ENCODE results near the gene DNAH8.

Gene DNAH8

DNA sequence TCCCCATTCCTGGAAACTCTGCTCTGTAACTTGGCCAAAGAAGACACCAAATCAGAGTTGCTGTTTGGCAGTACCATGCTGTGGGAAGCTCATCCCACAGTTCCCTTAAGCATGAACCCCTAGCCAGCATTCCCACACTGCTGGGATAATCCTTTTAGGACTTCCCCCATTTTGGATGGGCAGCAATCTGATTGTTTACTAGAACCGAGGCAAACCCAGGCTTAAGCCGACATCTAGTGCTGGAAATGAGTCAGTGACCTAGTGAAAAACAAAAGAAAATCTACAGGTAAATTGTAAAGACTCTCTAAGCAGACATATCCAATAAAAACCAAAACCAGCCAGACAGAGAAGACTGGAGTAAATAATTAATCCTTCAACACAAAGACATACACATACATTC lies 5.2 kb downstream of the DNAH8 start:
- no peaks in the 10 kb centered on the region for H4K20me1 ChIP-seq
- H3K4me1 ChIP-seq, result no peaks in the 10 kb centered on the region
- no peak for TF ChIP-seq Cebpa-rat (IDR thresholded peaks at IDR 0.05)
- H3K36me3 ChIP-seq, result no peaks in the 10 kb centered on the region
- no peak overlapping the region for H3K4me3 ChIP-seq
- no peak overlapping the region for H3K9ac ChIP-seq
- H3K9me3 ChIP-seq, result no peaks in the 10 kb centered on the region
- no peak overlapping the region for H3K4me2 ChIP-seq
- H3K27me3 ChIP-seq, result no peaks in the 10 kb centered on the region
- no peak overlapping the region for H3K27ac ChIP-seq

DNA sequence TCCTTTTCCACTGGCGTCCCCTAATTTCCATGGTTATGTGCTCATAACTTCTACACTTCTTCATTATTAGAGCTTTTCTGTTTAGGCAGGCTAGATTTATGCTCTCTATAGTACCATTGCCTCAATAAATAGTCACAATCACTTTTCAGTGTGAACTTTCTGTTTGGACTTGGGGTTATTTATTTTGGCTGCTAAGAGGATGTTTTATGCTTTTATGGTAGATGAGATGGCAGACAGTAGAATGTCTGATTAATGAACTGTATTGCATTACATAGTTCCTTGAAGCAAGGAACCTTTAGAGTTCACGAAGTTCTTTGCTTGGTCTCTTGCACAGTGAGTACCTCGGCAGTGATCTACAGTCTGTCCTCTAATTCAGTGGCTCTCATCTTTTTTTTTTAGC lies 6.9 kb downstream of the DNAH8 start:
- H3K27ac ChIP-seq, result no peak overlapping the region
- H3K4me3 ChIP-seq, result no peak overlapping the region
- H3K4me2 ChIP-seq, result no peak overlapping the region
- H3K36me3 ChIP-seq, result no peaks in the 10 kb centered on the region
- no peaks in the 10 kb centered on the region for H3K4me1 ChIP-seq
- no peaks in the 10 kb centered on the region for H3K9me3 ChIP-seq
- no peak overlapping the region for H3K9ac ChIP-seq
- no peaks in the 10 kb centered on the region for H4K20me1 ChIP-seq
- H3K27me3 ChIP-seq, result no peaks in the 10 kb centered on the region
- no peak for TF ChIP-seq Cebpa-rat (IDR thresholded peaks at IDR 0.05)

DNA sequence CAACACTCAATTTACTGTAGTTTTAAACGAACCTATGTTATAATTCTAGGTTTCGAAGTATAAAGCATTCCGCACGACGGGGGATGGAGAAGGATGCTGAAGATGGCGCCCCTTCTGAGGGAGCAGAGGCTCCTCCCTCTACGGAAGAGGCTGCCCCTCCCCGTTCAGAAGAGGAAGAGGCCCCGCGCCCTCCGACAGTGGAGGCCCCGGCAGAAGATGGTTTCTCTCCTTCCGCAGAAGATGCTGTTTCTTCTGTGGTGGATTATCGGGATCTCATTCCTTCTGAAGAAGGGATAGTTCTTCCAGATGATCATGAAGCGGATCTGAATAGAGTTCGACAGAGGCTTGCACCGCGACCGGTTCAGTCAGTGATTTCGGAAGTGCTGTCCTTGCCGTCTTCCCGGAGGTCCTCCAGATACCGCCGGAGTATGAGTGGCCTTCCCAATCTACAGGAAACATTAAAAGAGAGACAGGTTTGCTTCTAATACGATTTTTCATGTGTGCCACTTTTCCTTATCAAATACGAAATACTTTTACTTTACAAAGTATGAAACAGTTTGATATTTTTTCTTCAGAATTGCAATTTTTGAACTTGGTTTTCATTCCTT lies 7.7 kb downstream of the DNAH8 start:
- H4K20me1 ChIP-seq, result no peaks in the 10 kb centered on the region

DNA sequence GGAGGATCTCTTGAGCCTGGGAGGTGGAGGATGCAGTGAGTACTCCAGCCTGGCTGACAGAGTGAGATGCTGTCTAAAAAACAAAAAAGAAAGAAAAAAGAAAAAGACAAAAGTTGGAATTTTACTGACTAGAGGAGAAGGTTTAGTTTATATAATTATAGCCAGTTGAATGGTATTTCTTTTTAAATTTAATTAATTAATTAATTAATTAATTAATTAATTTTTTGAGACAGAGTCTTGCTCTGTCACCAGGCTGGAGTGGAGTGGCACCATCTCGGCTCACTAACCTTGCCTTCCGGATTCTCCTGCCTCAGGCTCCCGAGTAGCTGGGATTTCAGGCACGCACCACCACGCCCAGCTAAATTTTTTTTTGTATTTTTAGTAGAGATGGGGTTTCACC lies 8.7 kb downstream of the DNAH8 start:
- Histone ChIP-seq H3K4me2 (no peak overlapping the region), H3K4me1 (no peaks in the 10 kb centered on the region), H3K27ac (no peak overlapping the region), H4K20me1 (no peaks in the 10 kb centered on the region), H3K27me3 (no peaks in the 10 kb centered on the region), H3K9me3 (no peaks in the 10 kb centered on the region), H3K36me3 (no peaks in the 10 kb centered on the region), H3K9ac (no peak overlapping the region), H3K4me3 (no peak overlapping the region)
- no peak for TF ChIP-seq Cebpa-rat (IDR thresholded peaks at IDR 0.05)

More for the DNA sequence above, 7.7 kb downstream of the DNAH8 start:
- Histone ChIP-seq H3K4me2 (no peak overlapping the region), H3K9me3 (no peaks in the 10 kb centered on the region), H3K27ac (no peak overlapping the region), H3K9ac (no peak overlapping the region), H3K4me3 (no peak overlapping the region), H3K27me3 (no peaks in the 10 kb centered on the region), H3K4me1 (no peaks in the 10 kb centered on the region), H3K36me3 (no peaks in the 10 kb centered on the region)
- no peak for TF ChIP-seq Cebpa-rat (IDR thresholded peaks at IDR 0.05)

DNA sequence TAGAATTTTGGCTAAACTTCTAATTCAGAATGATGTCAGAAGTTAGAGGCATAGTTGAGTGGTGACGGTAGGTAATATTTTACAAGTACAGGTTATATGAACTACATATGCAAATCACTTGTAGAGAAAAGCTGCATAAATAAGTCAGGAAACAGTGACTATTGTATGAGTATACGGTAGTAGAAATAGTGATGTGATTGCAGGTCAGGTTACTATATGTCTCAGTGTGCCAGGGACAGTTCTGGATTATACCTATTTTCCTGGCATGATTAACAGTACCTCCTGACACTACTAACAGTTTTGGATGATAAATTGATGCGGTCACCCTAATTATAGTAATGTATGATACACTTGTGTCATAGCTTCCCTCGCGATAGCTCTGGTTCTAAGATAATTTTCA lies 9.2 kb downstream of the DNAH8 start:
- TF ChIP-seq Cebpa-rat (IDR thresholded peaks at IDR 0.05), result no peak
- Histone ChIP-seq H3K9me3 (no peaks in the 10 kb centered on the region), H3K9ac (no peak overlapping the region), H4K20me1 (no peaks in the 10 kb centered on the region), H3K4me1 (no peaks in the 10 kb centered on the region), H3K36me3 (no peaks in the 10 kb centered on the region), H3K27me3 (no peaks in the 10 kb centered on the region), H3K4me2 (no peak overlapping the region), H3K4me3 (no peak overlapping the region), H3K27ac (no peak overlapping the region)

DNA sequence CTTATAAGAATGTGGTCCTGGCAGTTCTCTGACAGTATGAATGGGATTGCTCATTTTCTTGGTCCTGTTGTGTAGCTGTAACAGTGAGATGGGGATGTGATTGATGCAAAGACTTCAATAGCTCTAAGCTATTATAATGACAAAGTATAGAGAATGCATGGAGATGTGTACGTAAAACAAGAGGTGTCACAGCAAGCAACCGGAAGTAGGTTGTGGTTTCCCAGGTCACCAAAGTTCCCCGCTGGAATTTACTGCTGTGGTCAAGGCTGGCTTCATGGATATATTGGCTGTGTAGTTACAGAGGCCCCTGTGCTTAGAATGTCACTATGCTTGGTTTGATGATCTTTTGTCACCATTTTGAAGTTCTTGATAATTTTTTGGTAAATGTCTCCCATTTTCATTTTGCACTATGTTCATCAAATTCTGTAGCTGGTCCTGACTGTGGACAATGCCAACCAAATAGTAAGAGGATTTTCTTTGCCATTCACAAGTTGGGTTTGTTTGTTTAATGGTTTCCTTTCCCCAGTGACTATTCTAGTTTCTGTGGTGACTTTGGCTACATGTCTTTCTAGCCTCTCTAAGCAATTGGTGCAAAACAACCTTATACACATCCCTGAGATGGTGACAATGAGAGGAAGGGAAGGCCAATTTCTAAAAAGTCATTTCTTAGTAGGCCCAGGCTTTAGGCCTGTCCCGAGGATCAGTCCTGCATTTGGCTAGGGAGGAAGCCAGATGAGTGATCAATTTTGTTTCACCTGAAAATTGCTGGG lies 10.5 kb downstream of the DNAH8 start:
- no peak overlapping the region for H3K4me3 ChIP-seq
- H3K4me2 ChIP-seq, result no peak overlapping the region
- no peak overlapping the region for H3K27ac ChIP-seq
- H4K20me1 ChIP-seq, result no peaks in the 10 kb centered on the region
- H3K4me1 ChIP-seq, result no peaks in the 10 kb centered on the region
- H3K9me3 ChIP-seq, result no peaks in the 10 kb centered on the region
- no peak overlapping the region for H3K9ac ChIP-seq
- H3K27me3 ChIP-seq, result no peaks in the 10 kb centered on the region
- TF ChIP-seq Cebpa-rat (IDR thresholded peaks at IDR 0.05), result no peak
- no peaks in the 10 kb centered on the region for H3K36me3 ChIP-seq

DNA sequence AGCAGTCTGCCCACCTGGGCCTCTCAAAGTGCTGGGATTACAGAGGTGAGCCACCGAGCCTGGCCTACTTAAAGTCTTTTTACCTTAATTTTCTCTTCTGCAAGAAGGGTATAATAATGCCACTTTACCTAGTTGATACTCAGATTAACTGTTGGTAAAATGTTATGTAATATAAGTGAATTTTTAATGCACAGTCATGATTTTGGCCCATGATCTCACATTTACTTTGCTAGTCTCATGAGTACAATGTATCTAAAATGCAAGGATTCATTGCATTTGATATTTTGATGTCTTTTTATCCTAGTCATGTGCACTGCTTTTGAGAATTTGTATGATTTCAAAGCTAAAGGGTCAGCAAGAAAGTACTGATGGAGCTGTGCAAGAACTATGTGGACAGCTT lies 13.1 kb downstream of the DNAH8 start:
- Histone ChIP-seq H3K4me2 (no peak overlapping the region), H3K36me3 (no peaks in the 10 kb centered on the region), H3K27ac (no peak overlapping the region), H3K4me1 (no peaks in the 10 kb centered on the region), H3K9ac (no peak overlapping the region), H3K9me3 (no peaks in the 10 kb centered on the region), H3K4me3 (no peak overlapping the region), H4K20me1 (no peaks in the 10 kb centered on the region), H3K27me3 (no peaks in the 10 kb centered on the region)
- no peak for TF ChIP-seq Cebpa-rat (IDR thresholded peaks at IDR 0.05)

DNA sequence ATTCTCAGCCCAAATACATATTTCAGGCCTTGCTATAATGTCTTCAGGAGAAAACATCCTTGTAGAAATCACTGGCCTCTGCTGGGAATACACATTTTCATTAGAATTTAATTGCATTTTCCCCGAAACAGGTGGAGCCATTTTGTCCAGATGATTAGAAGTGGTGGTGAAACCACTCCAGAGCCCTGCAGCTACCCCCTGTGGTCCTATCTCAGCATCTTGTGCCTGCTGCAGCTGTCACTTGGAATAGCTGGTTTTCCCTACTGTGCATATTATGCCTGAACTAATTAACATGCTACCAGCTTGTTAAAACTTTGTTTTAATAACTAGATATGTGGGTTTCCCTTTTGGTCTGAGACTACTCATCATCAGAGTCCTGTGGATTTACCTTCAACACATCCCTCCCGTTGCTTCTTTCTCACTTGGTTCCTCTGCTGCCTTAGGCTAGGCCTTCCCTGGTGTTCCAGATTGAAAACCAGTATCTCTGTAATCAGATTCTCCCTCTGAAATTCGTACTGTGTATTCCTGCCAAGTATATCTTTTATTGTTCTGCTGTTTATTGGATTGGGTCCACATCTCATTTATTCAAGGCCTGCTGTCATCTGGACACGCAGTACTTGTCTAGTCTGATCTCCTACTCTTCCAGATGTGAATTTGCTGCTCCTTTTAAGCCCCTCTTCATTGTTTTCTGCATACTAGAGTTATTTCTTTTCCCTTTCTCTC lies 15.2 kb downstream of the DNAH8 start:
- Histone ChIP-seq H3K4me2 (no peak overlapping the region), H3K4me3 (no peak overlapping the region), H4K20me1 (no peaks in the 10 kb centered on the region), H3K27ac (no peak overlapping the region), H3K9ac (no peak overlapping the region), H3K36me3 (no peaks in the 10 kb centered on the region), H3K27me3 (no peaks in the 10 kb centered on the region), H3K9me3 (no peaks in the 10 kb centered on the region), H3K4me1 (no peaks in the 10 kb centered on the region)
- no peak for TF ChIP-seq Cebpa-rat (IDR thresholded peaks at IDR 0.05)

DNA sequence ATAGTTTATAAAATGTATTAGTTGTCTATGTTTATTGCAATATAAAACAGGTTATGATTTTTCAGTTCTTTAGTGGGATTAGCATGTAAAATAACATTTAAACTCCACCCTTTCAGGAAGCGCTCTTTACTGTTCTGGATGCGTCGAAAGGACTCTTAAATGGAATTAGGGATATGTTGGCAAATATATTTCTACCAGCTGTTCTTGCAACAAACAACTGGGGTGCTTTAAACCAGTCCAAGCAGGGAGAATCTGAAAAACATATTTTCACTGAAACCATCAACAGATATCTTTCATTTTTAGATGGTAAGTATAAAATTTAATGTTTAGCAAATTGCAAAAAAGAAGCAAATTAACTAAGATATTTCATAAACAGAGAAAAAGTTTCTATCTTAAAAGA lies 21.8 kb downstream of the DNAH8 start:
- H3K4me3 ChIP-seq, result no peak overlapping the region
- H3K27me3 ChIP-seq, result no peaks in the 10 kb centered on the region

DNA sequence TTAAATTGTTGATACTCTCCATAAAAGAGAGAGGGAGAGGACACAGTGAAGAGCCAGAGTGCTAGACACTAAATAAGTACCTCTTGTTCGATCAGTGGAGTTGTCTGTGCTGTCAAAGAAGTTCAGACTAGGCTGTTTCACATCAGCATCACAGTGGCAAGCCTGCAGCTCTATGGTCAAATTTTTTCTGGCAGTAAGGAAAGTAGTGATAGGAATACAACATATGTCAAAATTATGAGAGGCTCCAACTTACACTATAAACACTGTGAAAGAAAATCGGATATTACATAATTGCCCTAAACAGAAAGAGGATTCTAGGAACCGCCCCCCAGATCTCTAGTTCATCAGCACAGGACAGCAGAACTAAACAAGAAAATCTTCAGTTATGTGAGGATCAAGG lies 23.1 kb downstream of the DNAH8 start:
- no peak for TF ChIP-seq Cebpa-rat (IDR thresholded peaks at IDR 0.05)
- Histone ChIP-seq H3K9me3 (no peaks in the 10 kb centered on the region), H3K36me3 (no peaks in the 10 kb centered on the region), H3K4me1 (no peaks in the 10 kb centered on the region), H3K9ac (no peak overlapping the region), H3K27me3 (no peaks in the 10 kb centered on the region), H3K4me2 (no peak overlapping the region), H3K4me3 (no peak overlapping the region), H4K20me1 (no peaks in the 10 kb centered on the region), H3K27ac (no peak overlapping the region)

More for the DNA sequence above, 21.8 kb downstream of the DNAH8 start:
- Histone ChIP-seq H3K4me2 (no peak overlapping the region), H3K4me1 (no peaks in the 10 kb centered on the region), H3K27ac (no peak overlapping the region), H3K9ac (no peak overlapping the region), H3K9me3 (no peaks in the 10 kb centered on the region), H3K36me3 (no peaks in the 10 kb centered on the region), H4K20me1 (no peaks in the 10 kb centered on the region)
- TF ChIP-seq Cebpa-rat (IDR thresholded peaks at IDR 0.05), result no peak

Measured in BLaER1 (cell line).